NCI-H524 treated with DMSO at 0.1 percent for 48 hours (cell line): Measurements from ENCODE around the gene GAL3ST1.

Source experiments
- DNase-seq: peaks from one replicate; lab custom pipeline; 2025; lab: John Stamatoyannopoulos, UW

The GAL3ST1 gene

GRCh38 chr22:30531651-30532608, 42.5 kb downstream of the GAL3ST1 start:
- DNase-seq: no peak

GRCh38 chr22:30526656-30527055, 47.8 kb downstream of the GAL3ST1 start:
- DNase-seq: no peak

GRCh38 chr22:30523646-30524489, 50.6 kb downstream of the GAL3ST1 start:
- no peak for DNase-seq

- no peak for DNase-seq
These were observed 52.9 kb downstream of the GAL3ST1 start for GRCh38 chr22:30521368-30522156.

- no peak for DNase-seq
These were observed 54.5 kb downstream of the GAL3ST1 start for GRCh38 chr22:30519842-30520425.

GRCh38 chr22:30516731-30517130, 57.7 kb downstream of the GAL3ST1 start:
- DNase-seq: no peak

- DNase-seq: no peak
These were observed 58.2 kb downstream of the GAL3ST1 start for GRCh38 chr22:30516273-30516672.

- no peak for DNase-seq
These were observed 60.2 kb downstream of the GAL3ST1 start for GRCh38 chr22:30514252-30514651.

GRCh38 chr22:30513462-30513861, 61.0 kb downstream of the GAL3ST1 start:
- DNase-seq: no peak

- DNase-seq: no peak
These were observed 62.6 kb downstream of the GAL3ST1 start for GRCh38 chr22:30511911-30512310.

GRCh38 chr22:30511109-30511508, 63.4 kb downstream of the GAL3ST1 start:
- no peak for DNase-seq

- DNase-seq: no peak
These were observed 66.2 kb downstream of the GAL3ST1 start for GRCh38 chr22:30508216-30508615.

GRCh38 chr22:30507670-30508069, 66.8 kb downstream of the GAL3ST1 start:
- DNase-seq: no peak

GRCh38 chr22:30506507-30506968, 67.9 kb downstream of the GAL3ST1 start:
- no peak for DNase-seq
